IMR-90 (cell line): ENCODE results near the gene PRMT1. TPM values are rescaled to one million over a fixed set of nuclear protein-coding genes. Genes with fewer than 3 reads are reported as not detected.
A peak's percentile ranks its signal among the peaks of the same experiment; 100 is the strongest.
"Not testable (repeated sequence)": the region's sequence is repeated elsewhere in the genome, so short reads cannot be mapped to it uniquely, and the experiment has no call there.

ENCODE experiments used
- ATAC-seq: fragments of 200-7000 bp; cut with Tn5 transposase; 2 replicates; pipeline ENCODE4 v1.9.1; 2020; ENCODE audit warnings: low read depth, mild to moderate bottlenecking, moderate library complexity
- BruUV-seq: library from RNA; stranded (reverse); fragments of 400-500 nt; replicated peaks from 2 replicates; lab custom pipeline; 2021; lab: Mats Ljungman, UMichigan
- CTCF ChIA-PET: fragments of 300-600 bp; formaldehyde crosslinking; extraction: SDS; loops from one replicate; lab custom pipeline; 2021; ENCODE audit warnings: antibody characterized with exemption; lab: Yijun Ruan, JAX
- POLR2A ChIA-PET: fragments of 300-600 bp; sonication (Branson Sonifier 250); formaldehyde crosslinking; loops from one replicate; lab custom pipeline; 2022; ENCODE audit warnings: antibody characterized with exemption; ENCODE audit not compliant: unreplicated experiment; lab: Charles Lee
- DNase-seq: peaks from one replicate; pipeline ENCODE4 v3.0.0; 2013
- H2AFZ ChIP-seq: replicated peaks from 2 replicates; pipeline ENCODE3; 2013; ENCODE audit warnings: low read length, mild to moderate bottlenecking; ENCODE audit not compliant: poor library complexity
- H2AK5ac ChIP-seq: 2 replicates; pipeline ENCODE4 v1.6.1; 2013; ENCODE audit warnings: low read depth, low read length, inconsistent platforms
- H2AK9ac ChIP-seq: replicated peaks from 2 replicates; pipeline ENCODE3; 2013; ENCODE audit warnings: mild to moderate bottlenecking, low read depth, low read length, moderate library complexity; ENCODE audit not compliant: poor library complexity
- H2BK120ac ChIP-seq: 2 replicates; pipeline ENCODE4 v1.6.1; 2013; ENCODE audit warnings: low read depth, low read length, inconsistent platforms
- H2BK15ac ChIP-seq: 3 replicates; pipeline ENCODE4 v1.6.1; 2013; ENCODE audit warnings: low read depth, low read length, inconsistent platforms
- H2BK20ac ChIP-seq: 2 replicates; pipeline ENCODE4 v1.6.1; 2013; ENCODE audit warnings: low read depth, mild to moderate bottlenecking, inconsistent platforms, low read length, moderate library complexity
- H2BK5ac ChIP-seq: 2 replicates; pipeline ENCODE4 v1.6.1; 2013; ENCODE audit warnings: mild to moderate bottlenecking, low read depth, low read length, inconsistent platforms; ENCODE audit not compliant: poor library complexity, severe bottlenecking
- H3K14ac ChIP-seq: replicated peaks from 2 replicates; pipeline ENCODE4 v1.6.1; 2013; ENCODE audit warnings: low read depth, low read length, inconsistent platforms
- H3K18ac ChIP-seq: 2 replicates; pipeline ENCODE4 v1.6.1; 2013; ENCODE audit warnings: low read depth, low read length, control low read depth
- H3K23ac ChIP-seq: 2 replicates; pipeline ENCODE4 v1.6.1; 2013; ENCODE audit warnings: low read depth, low read length, inconsistent platforms
- H3K27ac ChIP-seq: 2 replicates; pipeline ENCODE4 v1.5.1; 2013; ENCODE audit warnings: mild to moderate bottlenecking, control low read depth, low read length; ENCODE audit not compliant: insufficient read depth
- H3K27me3 ChIP-seq: 2 replicates; pipeline ENCODE4 v1.6.1; 2013; ENCODE audit warnings: low read length; ENCODE audit not compliant: control insufficient read depth, insufficient read depth
- H3K36me3 ChIP-seq: 2 replicates; pipeline ENCODE4 v1.6.1; 2013; ENCODE audit warnings: low read length, mixed read lengths; ENCODE audit not compliant: control insufficient read depth, insufficient read depth
- H3K4ac ChIP-seq: 2 replicates; pipeline ENCODE4 v1.6.1; 2013; ENCODE audit warnings: low read depth, low read length, inconsistent platforms
- H3K4me1 ChIP-seq: 2 replicates; pipeline ENCODE4 v1.6.1; 2013; ENCODE audit warnings: low read length, mixed read lengths; ENCODE audit not compliant: control insufficient read depth, insufficient read depth
- H3K4me2 ChIP-seq: 2 replicates; pipeline ENCODE4 v1.6.1; 2013; ENCODE audit warnings: low read depth, mild to moderate bottlenecking, control low read depth, low read length, moderate library complexity
- H3K4me3 ChIP-seq: 2 replicates; pipeline ENCODE4 v1.5.1; 2013; ENCODE audit warnings: low read depth, mild to moderate bottlenecking, control low read depth, low read length, moderate library complexity; ENCODE audit not compliant: insufficient read depth
- H3K56ac ChIP-seq: 2 replicates; pipeline ENCODE4 v1.6.1; 2013; ENCODE audit warnings: low read length, inconsistent platforms; ENCODE audit not compliant: insufficient read depth; ENCODE audit errors: extremely low read depth
- H3K79me1 ChIP-seq, 2 experiments: 2 replicates each; pipeline ENCODE4 v1.6.1; 2013; ENCODE audit warnings: low read length in 2 of 2, inconsistent platforms in 1 of 2, low read depth in 1 of 2
- H3K9ac ChIP-seq: 2 replicates; pipeline ENCODE4 v1.6.1; 2013; ENCODE audit warnings: low read depth, low read length, control low read depth
- H3K9me1 ChIP-seq: 2 replicates; pipeline ENCODE4 v1.6.1; 2013; ENCODE audit warnings: low read length, inconsistent platforms; ENCODE audit not compliant: insufficient read depth
- H3K9me3 ChIP-seq: 2 replicates; pipeline ENCODE4 v1.6.1; 2013; ENCODE audit warnings: low read length; ENCODE audit not compliant: control insufficient read depth, insufficient read depth
- H4K20me1 ChIP-seq: 2 replicates; pipeline ENCODE4 v1.6.1; 2013; ENCODE audit warnings: low read length, inconsistent platforms; ENCODE audit not compliant: insufficient read depth
- H4K5ac ChIP-seq: 2 replicates; pipeline ENCODE4 v1.6.1; 2013; ENCODE audit warnings: mild to moderate bottlenecking, low read depth, low read length, control low read depth
- H4K8ac ChIP-seq, 2 experiments: 2 replicates each; pipeline ENCODE4 v1.6.1; 2013; ENCODE audit warnings: low read depth in 2 of 2, low read length in 2 of 2, control low read depth in 1 of 2, inconsistent platforms in 1 of 2
- H4K91ac ChIP-seq: 2 replicates; pipeline ENCODE4 v1.6.1; 2013; ENCODE audit warnings: low read depth, low read length, inconsistent platforms; ENCODE audit not compliant: insufficient read depth
- WGBS, 2 experiments: methylation state at CpG; one replicate each; pipeline versions ENCODE4 v1.1.5 to v1.1.7; 2013; ENCODE audit warnings: missing lambda C conversion rate in 2 of 2; ENCODE audit not compliant: insufficient read length in 1 of 2; ENCODE audit errors: extremely low coverage in 2 of 2; 5-methylcytosine and 5-hydroxymethylcytosine counted together
- dilution Hi-C: fragments of 300-500 bp; cut with HindIII; formaldehyde crosslinking; loops from one replicate; pipeline ENCODE4 v1.14.3; 2018; ENCODE audit warnings: low sequenced_read_pairs; ENCODE audit not compliant: unreplicated experiment
- in situ Hi-C: fragments of 300-500 bp; cut with MboI; formaldehyde crosslinking; loops from 3 replicates; pipeline ENCODE4 v1.14.3; 2019; ENCODE audit warnings: low sequenced_read_pairs, inconsistent platforms, mixed read lengths
- intact Hi-C: fragments of 100-400 bp; cut with micrococcal nuclease; formaldehyde crosslinking; loops from 2 replicates; pipeline ENCODE4 v1.10.0; 2022
- polyA plus RNA-seq, 3 experiments: library from polyadenylated mRNA; depleted of rRNA; stranded (reverse); fragments of >200 nt; gene quantifications; 2 replicates each; pipeline ENCODE4 v1.2.3, GENCODE V29; 2012; ENCODE audit warnings: low replicate concordance in 1 of 3
- total RNA-seq: library from RNA; depleted of rRNA; stranded (reverse); fragments of >200 nt; gene quantifications from 2 replicates; pipeline ENCODE4 v1.2.3, GENCODE V29; 2012

The PRMT1 gene
- total and polyA plus RNA-seq, 2 of the 4 experiments (the other 2 are of a cell fraction), result 497 to 840 TPM

DNA sequence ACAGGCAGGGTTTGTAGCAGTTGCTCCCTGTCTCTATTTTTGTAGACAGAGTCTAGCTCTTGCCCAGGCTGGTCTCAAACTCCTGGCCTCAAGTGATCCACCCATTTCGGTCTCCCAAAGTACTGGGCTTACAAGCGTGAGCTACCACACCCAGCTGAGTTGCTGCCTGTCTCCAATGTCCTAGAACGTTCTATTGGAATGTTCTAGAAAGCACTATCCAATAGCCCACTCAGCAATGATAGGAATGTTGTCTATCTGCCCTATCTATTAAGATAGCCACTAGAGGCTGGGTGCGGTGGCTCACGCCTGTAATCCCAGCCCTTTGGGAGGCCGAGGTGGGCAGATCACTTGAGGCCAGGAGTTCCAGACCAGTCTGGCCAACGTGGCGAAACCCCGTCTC, 43.8 kb upstream of the PRMT1 start:
- CTCF ChIA-PET, H4K5ac ChIP-seq, H4K8ac ChIP-seq, H3K9ac ChIP-seq, H3K4ac ChIP-seq, H3K9me1 ChIP-seq, H2BK20ac ChIP-seq, H3K18ac ChIP-seq, dilution Hi-C loops, H3K4me2 ChIP-seq, H3K9me3 ChIP-seq, DNase-seq, H3K23ac ChIP-seq, H2BK15ac ChIP-seq, H3K4me3 ChIP-seq, H2BK120ac ChIP-seq, H3K27ac ChIP-seq, H4K91ac ChIP-seq, in situ Hi-C loops, H2AK5ac ChIP-seq, POLR2A ChIA-PET, H3K14ac ChIP-seq, H4K20me1 ChIP-seq, BruUV-seq, H2AFZ ChIP-seq, H3K56ac ChIP-seq, H3K27me3 ChIP-seq, H2BK5ac ChIP-seq, intact Hi-C loops, H3K4me1 ChIP-seq, ATAC-seq: not testable (repeated sequence)
- Histone ChIP-seq H3K79me1 (peaks cover 3 to 40% of the 10 kb centered on the region in 2 experiments; a peak in 2 of 4 replicates), H2AK9ac (peak overlapping the region; percentile 3), H3K36me3 (peaks cover 17% of the 10 kb centered on the region)
- 95% methylated on average over 6 of the region's 9 CpGs; no CpG with 5 or more reads in 1 of the 2 experiments for WGBS, 2 experiments
